ENCODE measurements around the gene SORT1. TPM values are rescaled to one million over a fixed set of nuclear protein-coding genes. Genes with fewer than 3 reads are reported as not detected.

The SORT1 gene
- total and polyA plus RNA-seq, 2 of the 8 experiments (the other 6 are each of a cell fraction or from before 2014, with no cell fraction given): 18.7 to 69.6 TPM

- H4K91ac ChIP-seq (replicated peaks; ENCODE audit: insufficient read length, low read length): no peak overlapping the region
- FAIRE-seq (no peak), DNase-seq (ENCODE audit: low read depth in 1 of 2, low spot score in 2 of 2) (no peak)
- no peaks in the 10 kb centered on the region for H3K9me3 ChIP-seq (ENCODE audit: insufficient read depth in 2 of 2, low read depth in 1 of 2, low read length in 1 of 2)
- H2AFZ ChIP-seq (ENCODE audit: low read length): no peak overlapping the region
- H2BK15ac ChIP-seq (ENCODE audit: low read length): no peak overlapping the region
- H4K5ac ChIP-seq (ENCODE audit: insufficient read length, low read depth, low read length): no peak overlapping the region
- ChIA-PET CTCF (ENCODE audit: partially characterized antibody) (interaction anchor here (1.0 to 1.6 kb wide), 2 partner anchors 59 to 75 kb away, joined by 3 to 4 read pairs; partner anchors contain the start of gene SORT1), POLR2A (ENCODE audit: partially characterized antibody) (no interaction called here)
- WGBS, 2 experiments (ENCODE audit: extremely low coverage in 1 of 2, insufficient coverage in 1 of 2, insufficient read length in 1 of 2, insufficient replicate concordance in 2 of 2, low coverage in 1 of 2, low lambda C conversion rate in 2 of 2, missing lambda C conversion rate in 1 of 2): 93% methylated on average over 3 of the region's 3 CpGs; no CpG with 5 or more reads in 1 of the 2 experiments
- no peaks in the 10 kb centered on the region for H3K4me1 ChIP-seq (replicated peaks in 1 of 4; ENCODE audit: control insufficient read depth in 3 of 4, insufficient read depth in 4 of 4, low read length in 3 of 4)
- no peak overlapping the region for H3K14ac ChIP-seq (ENCODE audit: insufficient read length)
- H3K23ac ChIP-seq (ENCODE audit: insufficient read length): no peak overlapping the region
- no peak overlapping the region for H2BK12ac ChIP-seq (ENCODE audit: low read depth, low read length)
- no peak overlapping the region for H2BK120ac ChIP-seq (replicated peaks; ENCODE audit: low read depth, low read length)
- H2BK5ac ChIP-seq (ENCODE audit: low read depth, low read length): no peak overlapping the region
- H3K4me3 ChIP-seq (ENCODE audit: extremely low read depth in 1 of 4, insufficient read depth in 2 of 4, low read depth in 3 of 4, low read length in 4 of 4): no peak overlapping the region
- no peak overlapping the region for H3K4ac ChIP-seq (replicated peaks; ENCODE audit: insufficient read length, low read depth, low read length)
- H4K20me1 ChIP-seq (replicated peaks in 1 of 2; ENCODE audit: control insufficient read depth in 1 of 2, insufficient read depth in 2 of 2, low read length in 2 of 2): no peaks in the 10 kb centered on the region
- no peak overlapping the region for H2AK5ac ChIP-seq (ENCODE audit: low read depth, low read length)
- no peak overlapping the region for H2BK20ac ChIP-seq (ENCODE audit: low read length)
- peaks cover 15 to 50% (median 41%) of the 10 kb centered on the region in 4 experiments for H3K36me3 ChIP-seq (ENCODE audit: control insufficient read depth in 2 of 4, insufficient read depth in 4 of 4, low read length in 3 of 4)
- no peaks in the 10 kb centered on the region for H3K27me3 ChIP-seq (replicated peaks in 1 of 4; ENCODE audit: control insufficient read depth in 3 of 4, extremely low read depth in 1 of 4, insufficient read depth in 3 of 4, low read length in 3 of 4)
- H3K79me1 ChIP-seq (ENCODE audit: low read depth, low read length): no peaks in the 10 kb centered on the region
- H3K23me2 ChIP-seq (ENCODE audit: low read depth, low read length): no peaks in the 10 kb centered on the region
- no peak overlapping the region for H3K18ac ChIP-seq (ENCODE audit: extremely low read depth, low read length)
- H4K8ac ChIP-seq (ENCODE audit: extremely low read depth, insufficient read depth, low read length): no peak overlapping the region
- no peaks in the 10 kb centered on the region for H3K79me2 ChIP-seq (ENCODE audit: control insufficient read depth in 1 of 2, insufficient read depth in 2 of 2, low read length in 2 of 2)
- no peak overlapping the region for H3K56ac ChIP-seq (replicated peaks; ENCODE audit: insufficient read length, low read depth, low read length)
- H3K27ac ChIP-seq (ENCODE audit: low read depth, low read length): no peak overlapping the region
- no peak overlapping the region for H3K9ac ChIP-seq (replicated peaks in 1 of 4; ENCODE audit: extremely low read depth in 1 of 4, low read depth in 3 of 4, low read length in 3 of 4)
- no peak overlapping the region for H3K4me2 ChIP-seq (ENCODE audit: insufficient read depth in 1 of 2, low read depth in 2 of 2, low read length in 2 of 2)
These were observed 59.1 kb downstream of the SORT1 start for GRCh38 chr1:109338608-109339007.
